SW480 (cell line): Measurements from ENCODE around the gene ZMAT3.

Source experiments
- DNase-seq: peaks from one replicate; pipeline ENCODE4 v3.0.0-alpha.2; 2016; ENCODE audit warnings: low spot score

Gene ZMAT3

DNA sequence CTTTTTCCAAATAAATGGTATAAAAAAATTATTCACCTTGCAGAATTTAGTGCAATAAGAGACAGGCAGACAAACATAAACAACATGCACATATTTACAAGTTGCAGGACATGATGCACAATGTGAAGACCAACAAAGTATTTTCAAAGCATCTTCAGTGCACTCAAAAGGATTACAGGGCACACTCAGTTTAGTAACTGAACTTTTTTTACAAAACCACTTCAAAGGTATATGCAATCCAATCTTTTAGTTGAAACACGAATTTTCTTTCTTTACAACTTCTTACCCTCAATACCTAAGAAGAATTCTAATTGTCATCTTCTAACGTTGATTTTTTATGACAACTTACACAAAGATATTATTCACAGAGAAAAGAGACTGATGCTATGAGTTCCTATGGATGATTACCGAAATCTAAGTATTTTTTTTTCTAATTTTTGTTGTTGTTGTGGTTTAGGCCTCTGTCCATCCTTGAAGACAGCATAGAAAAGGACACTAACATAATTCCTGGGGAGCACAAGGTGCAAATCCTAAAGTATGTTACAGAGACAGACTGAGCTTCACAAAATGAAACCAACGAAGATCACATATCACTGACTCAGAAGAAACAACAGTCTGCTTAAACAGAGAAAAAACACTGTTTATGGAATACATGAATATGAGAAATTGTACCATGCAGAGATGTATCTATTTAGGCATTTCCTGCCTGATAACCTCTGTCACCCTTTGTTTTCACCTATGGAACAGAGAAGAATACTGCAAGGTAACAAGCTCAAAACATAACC lies 50.3 kb downstream of the ZMAT3 start:
- no peak for DNase-seq

GRCh38 chr3:179020112-179020511 lies 51.5 kb downstream of the ZMAT3 start:
- no peak for DNase-seq

GRCh38 chr3:179018808-179019207 lies 52.8 kb downstream of the ZMAT3 start:
- DNase-seq = no peak

DNA sequence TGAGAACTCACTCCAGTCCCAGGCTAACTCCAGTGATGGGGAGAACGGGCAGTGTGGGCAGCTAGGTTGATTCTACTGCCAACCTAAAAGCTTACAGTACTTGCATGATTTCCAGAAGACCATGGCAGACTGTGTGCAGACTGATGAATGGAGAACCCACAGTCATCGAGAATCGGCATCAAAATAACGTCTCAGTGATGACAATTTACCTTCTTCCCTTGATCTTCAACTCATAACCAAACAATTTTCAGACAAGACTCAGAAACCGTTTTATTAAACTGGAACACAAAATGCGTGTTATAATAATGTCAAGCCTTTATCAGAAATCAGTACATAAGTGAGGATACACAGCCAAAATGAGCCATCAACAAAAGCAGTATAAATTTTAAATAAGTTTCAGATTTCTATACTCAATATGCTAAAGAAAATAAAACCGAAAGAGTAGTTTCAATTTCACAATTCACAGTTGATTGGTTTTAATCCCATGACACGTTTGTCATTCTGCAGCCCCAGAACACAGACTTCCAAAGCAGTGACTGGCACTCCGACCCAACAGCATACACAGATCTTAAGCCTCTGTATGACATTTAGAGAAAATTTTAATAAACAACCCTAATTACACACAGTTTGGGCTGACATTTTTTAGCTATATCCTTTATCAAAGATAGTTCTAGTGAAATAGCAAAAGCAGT lies 54.5 kb downstream of the ZMAT3 start:
- no peak for DNase-seq

- peak; percentile 71 for DNase-seq
These were observed 56.0 kb downstream of the ZMAT3 start for GRCh38 chr3:179015551-179016020.

- no peak for DNase-seq
These were observed 65.9 kb downstream of the ZMAT3 start for GRCh38 chr3:179005706-179006105.

GRCh38 chr3:179005213-179005612 lies 66.4 kb downstream of the ZMAT3 start:
- DNase-seq = no peak

- no peak for DNase-seq
These were observed 71.0 kb downstream of the ZMAT3 start for GRCh38 chr3:179000659-179001058.

GRCh38 chr3:179000144-179000543 lies 71.5 kb downstream of the ZMAT3 start:
- DNase-seq = no peak

DNA sequence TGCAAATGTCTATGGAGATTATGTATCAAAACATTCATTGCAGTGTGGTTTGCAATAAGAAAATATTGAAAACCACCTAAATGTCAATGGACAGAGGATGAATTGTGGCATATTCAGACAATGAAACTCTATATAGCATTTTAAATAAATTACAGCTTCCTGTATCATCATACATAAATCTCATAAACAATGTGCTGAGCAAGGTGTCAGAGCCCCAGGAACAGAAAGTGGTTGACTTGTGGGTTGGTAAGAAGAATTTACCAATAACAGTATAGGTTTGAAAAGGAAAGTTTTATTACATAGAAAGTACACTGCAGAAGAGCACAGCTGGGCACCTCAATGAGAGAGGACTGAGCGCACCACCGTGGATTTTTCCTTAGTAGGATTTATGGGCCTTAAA lies 75.2 kb downstream of the ZMAT3 start:
- DNase-seq = no peak

DNA sequence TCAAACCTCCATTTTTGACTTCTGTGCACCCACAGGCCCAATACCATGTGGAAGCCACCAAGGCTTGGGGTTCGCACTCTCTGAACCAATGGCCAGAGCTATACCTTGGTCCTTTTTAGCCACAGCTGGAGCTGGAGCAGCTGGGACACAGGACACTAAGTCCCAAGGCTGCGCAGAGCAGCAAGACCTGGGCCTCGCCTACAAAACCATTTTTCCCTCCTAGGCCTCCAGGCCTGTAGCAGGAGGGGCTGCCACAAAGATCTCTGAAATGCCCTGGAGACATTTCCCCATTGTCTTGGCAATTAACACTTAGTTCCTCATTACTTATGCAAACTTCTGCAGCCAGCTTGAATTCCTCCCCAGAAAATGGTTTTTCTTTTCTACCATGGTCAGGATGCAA lies 81.3 kb downstream of the ZMAT3 start:
- no peak for DNase-seq

DNA sequence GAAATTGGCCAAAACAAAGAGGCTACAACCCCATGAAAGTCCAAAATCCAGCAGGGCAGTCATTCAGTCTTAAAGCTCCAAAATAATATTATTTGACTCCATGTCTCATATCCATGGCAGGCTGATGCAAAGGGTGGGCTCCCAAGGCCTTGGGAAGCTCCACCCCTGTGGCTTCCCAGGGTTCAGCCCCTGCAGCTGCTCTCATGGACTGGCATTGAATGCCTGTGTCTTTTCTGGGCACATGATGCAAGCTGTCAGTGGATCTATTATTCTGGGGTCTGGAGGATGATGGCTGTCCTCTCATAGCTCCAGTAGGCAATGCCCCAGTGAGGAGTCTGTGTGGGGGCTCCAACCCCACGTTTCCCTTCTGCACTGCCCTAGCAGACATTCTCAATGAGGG lies 81.8 kb downstream of the ZMAT3 start:
- DNase-seq = no peak

DNA sequence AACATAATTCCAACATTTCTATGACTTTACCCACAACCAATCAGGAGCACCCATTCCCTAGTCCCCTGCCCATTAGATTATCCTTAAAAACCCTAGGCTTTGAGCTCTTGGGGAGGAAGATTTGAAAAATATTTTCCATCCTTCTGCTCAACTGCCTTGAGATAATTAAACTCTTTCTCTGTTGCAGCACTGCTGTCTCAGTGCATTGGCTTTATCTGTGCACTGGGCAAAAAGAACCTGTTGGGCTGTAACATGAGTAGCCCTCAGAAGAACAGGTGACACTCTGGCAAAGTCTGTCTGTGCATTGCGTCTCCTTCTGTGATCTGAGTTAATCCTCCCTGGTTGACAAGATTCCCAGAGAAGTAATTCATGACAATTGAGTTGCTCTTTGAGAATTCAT lies 83.9 kb downstream of the ZMAT3 start:
- no peak for DNase-seq

GRCh38 chr3:178986456-178986855 lies 85.2 kb downstream of the ZMAT3 start:
- no peak for DNase-seq

DNA sequence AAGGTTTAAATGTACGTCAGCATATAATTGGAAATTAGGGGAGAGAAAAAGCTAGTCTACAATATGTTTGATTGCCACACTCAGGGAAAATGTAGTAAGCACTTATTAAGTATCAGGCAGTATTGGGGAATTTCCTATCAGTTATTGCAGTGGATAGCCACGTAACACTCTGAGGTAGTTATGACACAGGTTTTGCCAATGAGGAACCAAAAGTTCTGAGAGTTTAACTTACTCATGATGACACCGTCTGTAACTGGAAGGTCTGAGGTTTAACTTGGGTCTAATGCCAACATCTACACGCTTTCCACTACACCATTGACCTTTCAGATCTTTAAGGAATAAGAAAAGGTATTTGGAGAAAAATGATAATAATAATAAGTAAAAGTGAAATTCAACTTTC lies 89.5 kb downstream of the ZMAT3 start:
- DNase-seq = no peak

GRCh38 chr3:178975320-178975719 lies 96.3 kb downstream of the ZMAT3 start:
- DNase-seq = no peak

GRCh38 chr3:178971614-178972013 lies 100.0 kb downstream of the ZMAT3 start:
- no peak for DNase-seq

GRCh38 chr3:178969004-178969700 lies 102.5 kb downstream of the ZMAT3 start:
- no peak for DNase-seq
